ENCODE measurements around the gene SRP14.
"Not testable (repeated sequence)": the region's sequence is repeated elsewhere in the genome, so short reads cannot be mapped to it uniquely, and the experiment has no call there.

The SRP14 gene

DNA sequence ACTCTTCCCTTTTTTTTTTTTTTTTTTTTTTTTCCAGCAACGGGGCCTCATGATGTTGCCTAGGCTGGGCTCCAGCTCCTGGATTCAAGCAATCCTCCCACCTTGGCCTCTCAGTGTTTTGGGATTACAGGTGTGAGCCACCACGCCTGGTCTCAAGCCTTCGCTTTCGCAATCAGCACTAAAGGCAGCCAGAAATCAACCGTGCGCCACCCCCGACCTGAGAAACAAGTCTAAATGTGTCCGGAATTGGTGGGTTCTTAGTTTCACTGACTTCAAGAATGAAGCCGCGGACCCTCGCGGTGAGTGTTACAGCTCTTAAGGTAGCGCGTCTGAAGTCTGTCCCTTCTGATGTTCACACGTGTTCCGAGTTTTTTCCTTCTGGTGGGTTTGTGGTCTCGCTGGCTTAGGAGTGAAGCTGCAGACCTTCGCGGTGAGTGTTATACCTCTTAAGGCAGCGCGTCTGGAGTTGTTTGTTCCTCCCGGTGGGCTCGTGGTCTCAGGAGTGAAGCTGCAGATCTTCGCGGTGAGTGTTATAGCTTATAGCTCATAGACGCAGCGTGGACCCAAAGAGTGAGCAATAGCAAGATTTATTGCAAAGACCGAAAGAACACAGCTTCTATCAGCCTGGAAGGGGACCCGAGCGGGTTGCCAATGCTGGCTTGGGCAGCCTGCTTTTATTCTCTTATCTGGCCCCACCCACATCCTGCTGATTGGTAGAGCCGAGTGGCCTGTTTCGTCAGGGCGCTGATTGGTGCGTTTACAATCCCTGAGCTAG is 34.9 kb upstream of the SRP14 start:
- H3K27me3 ChIP-seq (ENCODE audit: low read depth); H3K4me3 ChIP-seq; H3K36me3 ChIP-seq (replicated peaks); in situ Hi-C loops (cut with MboI; ENCODE audit: low sequenced_read_pairs); H3K4me1 ChIP-seq; H3K9me3 ChIP-seq; DNase-seq (ENCODE audit: low spot score in 2 of 2): not testable (repeated sequence)

DNA sequence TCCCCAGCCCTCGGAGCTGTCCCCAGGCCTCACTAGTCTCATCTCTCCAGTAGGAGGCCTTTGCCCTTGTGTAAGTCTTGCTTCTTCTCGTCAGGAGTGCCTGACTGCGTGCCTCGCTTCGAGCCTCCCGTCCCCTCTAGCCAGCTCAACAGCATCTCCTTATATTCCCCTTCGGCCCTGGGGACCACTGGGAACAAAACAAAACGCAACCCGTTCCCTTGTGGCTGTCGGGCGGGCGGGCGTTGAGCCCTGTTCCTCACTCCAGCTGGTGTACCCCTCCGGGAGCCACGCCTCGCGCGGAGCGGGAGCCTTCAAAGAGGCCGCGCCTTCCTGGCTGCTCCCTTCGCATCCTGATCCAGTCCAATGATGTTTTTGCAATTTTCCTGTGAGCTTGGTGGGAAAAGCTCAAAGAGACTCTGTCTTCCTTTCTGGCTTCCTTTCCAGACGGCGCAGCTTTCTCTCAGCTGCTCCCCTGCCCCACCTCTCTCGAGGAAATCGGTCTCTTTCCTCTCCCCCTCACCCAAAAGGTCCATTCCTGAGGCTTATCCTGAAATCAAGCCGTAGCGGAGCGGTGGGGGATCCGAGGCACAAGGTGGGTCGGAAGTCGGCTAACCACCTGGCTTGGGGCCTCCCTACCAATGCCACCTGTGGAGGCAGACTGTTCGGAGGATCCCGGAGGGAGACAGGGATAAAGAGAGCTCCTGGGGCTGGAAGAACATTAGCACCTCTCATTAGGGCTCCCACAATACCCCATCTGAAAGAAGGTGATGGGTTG is 33.4 kb upstream of the SRP14 start:
- no peaks in the 10 kb centered on the region for H3K4me1 ChIP-seq
- no peaks in the 10 kb centered on the region for H3K36me3 ChIP-seq (replicated peaks)
- no peak overlapping the region for H3K4me3 ChIP-seq
- no peaks in the 10 kb centered on the region for H3K9me3 ChIP-seq
- H3K27me3 ChIP-seq (ENCODE audit: low read depth) = no peaks in the 10 kb centered on the region
- no peak for DNase-seq (ENCODE audit: low spot score in 2 of 2)
- in situ Hi-C loops (cut with MboI; ENCODE audit: low sequenced_read_pairs) = no loop called here

- H3K9me3 ChIP-seq = no peaks in the 10 kb centered on the region
- DNase-seq (ENCODE audit: low spot score in 2 of 2) = no peak
- in situ Hi-C loops (cut with MboI; ENCODE audit: low sequenced_read_pairs) = no loop called here
- H3K4me3 ChIP-seq = no peak overlapping the region
- no peaks in the 10 kb centered on the region for H3K4me1 ChIP-seq
- H3K36me3 ChIP-seq (replicated peaks) = no peaks in the 10 kb centered on the region
- no peaks in the 10 kb centered on the region for H3K27me3 ChIP-seq (ENCODE audit: low read depth)
Measured at GRCh38 chr15:40070608-40071218, 31.7 kb upstream of the SRP14 start.

DNA sequence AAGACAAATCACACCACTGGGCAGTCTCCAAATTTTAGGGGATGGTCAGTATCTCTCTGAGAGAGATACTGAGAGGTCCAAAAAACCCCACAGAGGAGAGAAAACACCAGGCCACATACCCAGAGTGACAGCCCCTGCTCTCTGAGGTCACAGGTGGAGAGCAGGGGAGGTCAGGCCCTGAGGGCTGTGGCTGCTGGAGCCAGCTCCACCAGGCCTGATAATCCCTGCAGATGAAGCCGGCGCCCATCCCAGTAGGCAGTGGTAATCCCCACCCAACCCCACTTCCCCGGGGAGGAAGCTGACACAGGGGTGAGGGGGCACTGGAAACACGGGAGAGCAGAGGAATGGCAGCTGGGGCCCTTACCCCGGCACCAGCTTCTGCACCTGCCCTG is 31.2 kb upstream of the SRP14 start:
- Histone ChIP-seq H3K36me3 (replicated peaks) (no peaks in the 10 kb centered on the region), H3K9me3 (no peaks in the 10 kb centered on the region), H3K4me3 (no peak overlapping the region), H3K4me1 (no peaks in the 10 kb centered on the region), H3K27me3 (ENCODE audit: low read depth) (no peaks in the 10 kb centered on the region)
- no peak for DNase-seq (ENCODE audit: low spot score in 2 of 2)
- in situ Hi-C loops (cut with MboI; ENCODE audit: low sequenced_read_pairs) = no loop called here

GRCh38 chr15:40069178-40070165 is 30.5 kb upstream of the SRP14 start:
- no peaks in the 10 kb centered on the region for H3K9me3 ChIP-seq
- no peak overlapping the region for H3K4me3 ChIP-seq
- no peaks in the 10 kb centered on the region for H3K36me3 ChIP-seq (replicated peaks)
- no peak for DNase-seq (ENCODE audit: low spot score in 2 of 2)
- no peaks in the 10 kb centered on the region; the same call in 1 of the 2 replicates for H3K4me1 ChIP-seq
- H3K27me3 ChIP-seq (ENCODE audit: low read depth) = no peaks in the 10 kb centered on the region
- in situ Hi-C loops (cut with MboI; ENCODE audit: low sequenced_read_pairs) = loop anchor here (10.0 kb wide), 1 partner anchor 65 kb away; no protein-coding TSS in a partner anchor

DNA sequence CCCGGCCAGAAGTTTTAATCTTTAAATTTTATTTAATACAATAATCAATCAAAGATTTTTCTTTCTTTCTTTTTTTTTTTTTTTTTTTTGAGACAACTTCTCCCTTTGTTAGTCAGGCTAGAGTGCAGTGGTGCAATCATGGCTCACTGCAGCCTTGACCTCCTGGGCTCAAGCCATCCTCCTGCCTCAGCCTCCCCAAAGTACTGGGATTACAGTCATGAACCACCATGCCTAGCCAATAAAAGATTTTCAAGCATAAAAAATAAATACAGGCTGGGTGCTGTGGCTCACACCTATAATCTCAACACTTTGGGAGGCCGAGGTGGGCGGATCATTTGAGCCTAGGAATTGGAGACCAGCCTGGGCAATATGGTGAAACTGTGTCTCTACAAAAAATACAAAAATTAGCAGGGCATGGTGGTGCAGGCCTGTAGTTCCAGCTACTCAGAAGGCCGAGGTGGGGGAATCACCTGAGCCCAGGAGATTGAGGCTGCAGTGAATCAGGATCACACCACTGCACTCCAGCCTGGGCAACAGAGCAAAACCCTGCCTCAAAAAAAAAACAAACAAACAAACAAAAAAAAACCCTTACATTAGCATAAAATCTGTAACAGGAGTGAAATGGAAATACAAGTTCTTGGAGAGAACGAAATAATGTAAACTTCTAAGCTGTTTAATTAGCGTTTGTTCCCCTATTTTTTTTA is 29.1 kb upstream of the SRP14 start:
- no peak for DNase-seq (ENCODE audit: low spot score in 2 of 2)
- no peaks in the 10 kb centered on the region for H3K27me3 ChIP-seq (ENCODE audit: low read depth)
- no peaks in the 10 kb centered on the region for H3K9me3 ChIP-seq
- in situ Hi-C loops (cut with MboI; ENCODE audit: low sequenced_read_pairs) = loop anchor here (10.0 kb wide), 1 partner anchor 63 kb away; no protein-coding TSS in a partner anchor
- no peaks in the 10 kb centered on the region for H3K36me3 ChIP-seq (replicated peaks)
- peaks cover 7% of the 10 kb centered on the region for H3K4me1 ChIP-seq
- no peak overlapping the region for H3K4me3 ChIP-seq

GRCh38 chr15:40066589-40066988 is 27.6 kb upstream of the SRP14 start:
- Histone ChIP-seq H3K9me3 (0 out of 2 replicates have a peak, but pooled peaks cover 2% of the 10 kb centered on the region), H3K27me3 (ENCODE audit: low read depth) (no peaks in the 10 kb centered on the region), H3K4me3 (no peak overlapping the region), H3K36me3 (replicated peaks) (no peaks in the 10 kb centered on the region), H3K4me1 (peaks cover 7% of the 10 kb centered on the region)
- DNase-seq (ENCODE audit: low spot score in 2 of 2) = no peak
- in situ Hi-C loops (cut with MboI; ENCODE audit: low sequenced_read_pairs) = loop anchor here (10.0 kb wide), 1 partner anchor 62 kb away; no protein-coding TSS in a partner anchor

GRCh38 chr15:40065166-40065565 is 26.2 kb upstream of the SRP14 start:
- Histone ChIP-seq H3K4me3 (no peak overlapping the region), H3K4me1 (peaks cover 7% of the 10 kb centered on the region), H3K9me3 (0 out of 2 replicates have a peak, but pooled peaks cover 2% of the 10 kb centered on the region), H3K36me3 (replicated peaks) (no peaks in the 10 kb centered on the region), H3K27me3 (ENCODE audit: low read depth) (no peaks in the 10 kb centered on the region)
- DNase-seq (ENCODE audit: low spot score in 2 of 2) = no peak
- in situ Hi-C loops (cut with MboI; ENCODE audit: low sequenced_read_pairs) = loop anchor here (10.0 kb wide), 1 partner anchor 60 kb away; no protein-coding TSS in a partner anchor

DNA sequence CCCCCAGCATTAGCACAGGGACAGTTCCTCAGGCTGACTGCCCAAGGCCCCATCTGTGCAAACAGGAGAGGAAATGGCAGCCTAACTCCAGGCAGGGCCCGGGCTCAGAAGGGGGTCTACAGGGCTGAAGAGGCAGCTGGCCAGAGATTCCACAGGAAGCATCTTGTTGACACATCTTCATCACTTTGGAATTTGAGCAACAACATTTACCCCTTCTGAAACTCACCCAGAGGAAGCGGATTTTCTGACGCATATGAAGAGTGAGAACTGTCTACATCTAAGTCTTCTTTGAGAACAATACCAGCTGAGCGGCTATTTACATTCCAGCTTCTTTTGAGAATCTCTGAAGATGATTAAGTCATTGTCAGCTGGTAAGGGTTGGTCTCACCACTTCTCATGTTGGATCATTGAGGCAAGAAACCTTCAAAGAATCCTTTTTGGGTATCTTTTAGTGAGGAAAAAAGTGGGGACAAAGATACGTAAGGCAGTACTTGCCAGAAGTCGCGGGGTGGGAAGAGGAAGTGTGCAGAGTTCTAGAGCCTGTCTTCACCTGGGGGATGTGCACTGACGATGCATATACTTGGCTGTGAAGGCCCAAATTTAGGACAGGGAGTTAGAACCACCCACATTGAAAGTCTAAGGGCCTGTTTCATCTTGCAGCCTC is 25.4 kb upstream of the SRP14 start:
- H3K4me3 ChIP-seq = no peak overlapping the region
- peaks cover 7% of the 10 kb centered on the region for H3K4me1 ChIP-seq
- no peaks in the 10 kb centered on the region for H3K36me3 ChIP-seq (replicated peaks)
- DNase-seq (ENCODE audit: low spot score in 2 of 2) = no peak
- no peaks in the 10 kb centered on the region for H3K27me3 ChIP-seq (ENCODE audit: low read depth)
- in situ Hi-C loops (cut with MboI; ENCODE audit: low sequenced_read_pairs) = loop anchor here (10.0 kb wide), 1 partner anchor 60 kb away; no protein-coding TSS in a partner anchor
- H3K9me3 ChIP-seq = 0 out of 2 replicates have a peak, but pooled peaks cover 2% of the 10 kb centered on the region

DNA sequence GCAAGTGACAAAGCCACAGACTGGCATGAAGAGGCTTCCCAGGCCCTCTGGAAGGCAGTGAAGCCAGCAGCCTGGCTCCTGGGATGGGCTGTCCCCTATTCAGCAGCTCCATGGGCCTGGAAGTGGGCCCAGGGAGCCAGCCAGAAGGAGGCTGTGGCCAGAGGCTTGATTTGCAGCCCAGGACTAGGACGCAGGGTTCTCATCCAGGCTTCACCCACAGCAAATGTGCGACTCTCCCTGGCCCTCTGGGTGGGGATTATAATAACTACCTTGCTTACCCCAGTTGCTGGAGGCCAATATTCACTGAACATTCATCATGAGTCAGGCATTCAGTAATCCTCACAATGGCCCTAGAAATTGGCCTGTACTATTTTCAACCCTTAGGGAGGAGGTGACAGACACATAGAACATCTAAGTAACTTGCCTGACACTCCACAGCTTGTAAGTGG is 24.6 kb upstream of the SRP14 start:
- no peak for DNase-seq (ENCODE audit: low spot score in 2 of 2)
- Histone ChIP-seq H3K4me3 (no peak overlapping the region), H3K27me3 (ENCODE audit: low read depth) (no peaks in the 10 kb centered on the region), H3K9me3 (0 out of 2 replicates have a peak, but pooled peaks cover 2% of the 10 kb centered on the region), H3K4me1 (peaks cover 7% of the 10 kb centered on the region), H3K36me3 (replicated peaks) (no peaks in the 10 kb centered on the region)
- in situ Hi-C loops (cut with MboI; ENCODE audit: low sequenced_read_pairs) = loop anchor here (10.0 kb wide), 1 partner anchor 59 kb away; no protein-coding TSS in a partner anchor

GRCh38 chr15:40062816-40063562 is 24.0 kb upstream of the SRP14 start:
- 0 out of 2 replicates have a peak, but pooled peaks cover 2% of the 10 kb centered on the region for H3K9me3 ChIP-seq
- H3K4me3 ChIP-seq = no peak overlapping the region
- no peaks in the 10 kb centered on the region for H3K36me3 ChIP-seq (replicated peaks)
- no peaks in the 10 kb centered on the region for H3K27me3 ChIP-seq (ENCODE audit: low read depth)
- in situ Hi-C loops (cut with MboI; ENCODE audit: low sequenced_read_pairs) = loop anchor here (10.0 kb wide), 1 partner anchor 58 kb away; no protein-coding TSS in a partner anchor
- peaks cover 7% of the 10 kb centered on the region for H3K4me1 ChIP-seq
- no peak for DNase-seq (ENCODE audit: low spot score in 2 of 2)

Measured in HAP-1 (cell line).